ENCODE data around the gene ARID4A.

DNA sequence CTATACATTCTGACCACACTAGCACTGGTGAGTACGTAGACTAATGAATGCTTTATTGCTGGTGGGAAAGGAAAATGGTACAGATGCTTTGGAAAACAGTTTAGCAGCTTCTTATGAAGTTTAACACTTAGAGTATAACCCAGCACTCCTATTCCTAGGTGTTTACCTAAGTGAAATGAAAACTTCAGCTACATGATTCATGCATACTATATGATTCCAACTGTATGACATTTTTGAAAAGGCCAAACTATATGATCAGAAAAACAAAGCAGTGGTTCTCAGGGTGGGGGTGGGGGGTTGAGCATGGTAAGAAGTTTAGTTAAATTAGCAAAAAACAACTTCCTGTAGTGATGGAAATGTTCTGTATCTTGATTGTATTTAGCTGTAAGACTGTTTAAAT is 22.1 kb upstream of the ARID4A start:
- TF ChIP-seq ZNF565 (CRISPR knock-in tag; conservative IDR thresholded peaks at IDR 0.05; ENCODE audit: low read depth) (no peak), CSDC2 (CRISPR knock-in tag; IDR thresholded peaks at IDR 0.05) (no peak), ZFP30 (CRISPR knock-in tag; IDR thresholded peaks at IDR 0.05) (no peak), OSR1 (CRISPR knock-in tag; IDR thresholded peaks at IDR 0.05) (no peak), ISL1 (CRISPR knock-in tag; IDR thresholded peaks at IDR 0.05) (no peak), ZNF8 (CRISPR knock-in tag; IDR thresholded peaks at IDR 0.05) (no peak), RARB (CRISPR knock-in tag; IDR thresholded peaks at IDR 0.05) (no peak), ZNF70 (CRISPR knock-in tag; IDR thresholded peaks at IDR 0.05) (no peak), TOX (CRISPR knock-in tag; IDR thresholded peaks at IDR 0.05; ENCODE audit: borderline replicate concordance) (no peak), BACH2 (CRISPR knock-in tag; IDR thresholded peaks at IDR 0.05; ENCODE audit: borderline replicate concordance) (no peak), ARNTL (CRISPR knock-in tag; IDR thresholded peaks at IDR 0.05; ENCODE audit: borderline replicate concordance, low read depth) (no peak)
- TF ChIP-seq, protein P1, sequence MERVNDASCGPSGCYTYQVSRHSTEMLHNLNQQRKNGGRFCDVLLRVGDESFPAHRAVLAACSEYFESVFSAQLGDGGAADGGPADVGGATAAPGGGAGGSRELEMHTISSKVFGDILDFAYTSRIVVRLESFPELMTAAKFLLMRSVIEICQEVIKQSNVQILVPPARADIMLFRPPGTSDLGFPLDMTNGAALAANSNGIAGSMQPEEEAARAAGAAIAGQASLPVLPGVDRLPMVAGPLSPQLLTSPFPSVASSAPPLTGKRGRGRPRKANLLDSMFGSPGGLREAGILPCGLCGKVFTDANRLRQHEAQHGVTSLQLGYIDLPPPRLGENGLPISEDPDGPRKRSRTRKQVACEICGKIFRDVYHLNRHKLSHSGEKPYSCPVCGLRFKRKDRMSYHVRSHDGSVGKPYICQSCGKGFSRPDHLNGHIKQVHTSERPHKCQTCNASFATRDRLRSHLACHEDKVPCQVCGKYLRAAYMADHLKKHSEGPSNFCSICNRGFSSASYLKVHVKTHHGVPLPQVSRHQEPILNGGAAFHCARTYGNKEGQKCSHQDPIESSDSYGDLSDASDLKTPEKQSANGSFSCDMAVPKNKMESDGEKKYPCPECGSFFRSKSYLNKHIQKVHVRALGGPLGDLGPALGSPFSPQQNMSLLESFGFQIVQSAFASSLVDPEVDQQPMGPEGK (CRISPR knock-in tag; IDR thresholded peaks at IDR 0.05; ENCODE audit: borderline replicate concordance): no peak
- TF ChIP-seq, protein P2, sequence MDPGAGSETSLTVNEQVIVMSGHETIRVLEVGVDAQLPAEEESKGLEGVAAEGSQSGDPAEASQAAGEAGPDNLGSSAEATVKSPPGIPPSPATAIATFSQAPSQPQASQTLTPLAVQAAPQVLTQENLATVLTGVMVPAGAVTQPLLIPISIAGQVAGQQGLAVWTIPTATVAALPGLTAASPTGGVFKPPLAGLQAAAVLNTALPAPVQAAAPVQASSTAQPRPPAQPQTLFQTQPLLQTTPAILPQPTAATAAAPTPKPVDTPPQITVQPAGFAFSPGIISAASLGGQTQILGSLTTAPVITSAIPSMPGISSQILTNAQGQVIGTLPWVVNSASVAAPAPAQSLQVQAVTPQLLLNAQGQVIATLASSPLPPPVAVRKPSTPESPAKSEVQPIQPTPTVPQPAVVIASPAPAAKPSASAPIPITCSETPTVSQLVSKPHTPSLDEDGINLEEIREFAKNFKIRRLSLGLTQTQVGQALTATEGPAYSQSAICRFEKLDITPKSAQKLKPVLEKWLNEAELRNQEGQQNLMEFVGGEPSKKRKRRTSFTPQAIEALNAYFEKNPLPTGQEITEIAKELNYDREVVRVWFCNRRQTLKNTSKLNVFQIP (CRISPR knock-in tag; IDR thresholded peaks at IDR 0.05; ENCODE audit: borderline replicate concordance, low read depth): no peak
